Fibroblast of lung (primary cell): ENCODE results near the gene DUSP28. TPM values are rescaled to one million over a fixed set of nuclear protein-coding genes. Genes with fewer than 3 reads are reported as not detected.

Experiments used
- DNase-seq, 2 donors: peaks; one replicate each; pipeline versions ENCODE4 v3.0.0 to v3.0.0-alpha.2; 2010; ENCODE audit warnings: low read depth in 2 of 2
- H2AFZ ChIP-seq: 2 replicates; pipeline ENCODE4 v1.5.1; 2012; ENCODE audit warnings: low read length, control low read depth, inconsistent platforms
- H3K27ac ChIP-seq: 2 replicates; pipeline ENCODE4 v1.5.1; 2011; ENCODE audit warnings: low read length, control low read depth; ENCODE audit not compliant: insufficient read depth
- H3K27me3 ChIP-seq: 2 replicates; pipeline ENCODE4 v1.5.1; 2011; ENCODE audit warnings: mild to moderate bottlenecking, low read length; ENCODE audit not compliant: control insufficient read depth, insufficient read depth
- H3K36me3 ChIP-seq: 2 replicates; pipeline ENCODE4 v1.5.1; 2011; ENCODE audit warnings: low read length; ENCODE audit not compliant: control insufficient read depth, insufficient read depth
- H3K4me1 ChIP-seq: 2 replicates; pipeline ENCODE4 v1.5.1; 2011; ENCODE audit warnings: low read length; ENCODE audit not compliant: control insufficient read depth, insufficient read depth; ENCODE audit errors: extremely low read depth
- H3K4me2 ChIP-seq: 2 replicates; pipeline ENCODE4 v1.5.1; 2011; ENCODE audit warnings: low read length, control low read depth; ENCODE audit not compliant: insufficient read depth; ENCODE audit errors: extremely low read depth
- H3K4me3 ChIP-seq, 4 experiments: fragments of 200-600 bp in 1 of 4; sonication (generic) in 1 of 4; replicated peaks in 1 of 4; 2 replicates each; pipeline ENCODE4 v1.5.1; 2011 to 2016; ENCODE audit warnings: low read length in 4 of 4, low read depth in 3 of 4, mild to moderate bottlenecking in 3 of 4, control low read depth in 2 of 4, inconsistent platforms in 1 of 4, mixed read lengths in 1 of 4; ENCODE audit not compliant: insufficient read depth in 1 of 4; ENCODE audit errors: control extremely low read depth in 1 of 4
- H3K79me2 ChIP-seq: 2 replicates; pipeline ENCODE4 v1.5.1; 2012; ENCODE audit warnings: mild to moderate bottlenecking, low read length, inconsistent platforms; ENCODE audit not compliant: control insufficient read depth, insufficient read depth
- H3K9ac ChIP-seq: 2 replicates; pipeline ENCODE4 v1.5.1; 2011; ENCODE audit warnings: mild to moderate bottlenecking, low read length, control low read depth; ENCODE audit not compliant: insufficient read depth
- H3K9me3 ChIP-seq: 2 replicates; pipeline ENCODE4 v1.5.1; 2012; ENCODE audit warnings: low read depth, low read length; ENCODE audit not compliant: control insufficient read depth, insufficient read depth
- H4K20me1 ChIP-seq: 2 replicates; pipeline ENCODE4 v1.5.1; 2011; ENCODE audit warnings: low read length; ENCODE audit not compliant: control insufficient read depth, insufficient read depth; ENCODE audit errors: extremely low read depth
- EZH2 ChIP-seq: IDR thresholded peaks from 2 replicates; pipeline ENCODE4 v1.5.1; 2012; ENCODE audit warnings: low read length, control low read depth, mild to moderate bottlenecking; ENCODE audit errors: missing control alignments
- polyA plus RNA-seq, 2 donors: library from polyadenylated mRNA; depleted of rRNA in 1 of 2; stranded (reverse) in 1 of 2; unstranded in 1 of 2; fragments of >200 nt; gene quantifications; 2 replicates each; pipeline ENCODE4 v1.2.1, GENCODE V29; 2011 to 2012; ENCODE audit warnings: missing spikeins in 1 of 2
- total RNA-seq: library from RNA; depleted of rRNA; stranded (reverse); fragments of >200 nt; gene quantifications from 2 replicates; pipeline ENCODE4 v1.2.1, GENCODE V29; 2014
- TF ChIP-seq, protein P1 (sequence below), 2 donors: IDR thresholded peaks in 1 of 2; conservative IDR thresholded peaks in 1 of 2; 1 replicate in 1 of 2; 2 replicates in 1 of 2; pipeline ENCODE4 v1.5.1; 2011 to 2012; ENCODE audit warnings: low read length in 2 of 2, control low read depth in 1 of 2, inconsistent platforms in 1 of 2, low read depth in 1 of 2, mild to moderate bottlenecking in 1 of 2

The DUSP28 gene
- total and polyA plus RNA-seq, 2 donors (not counting 1 experiment from before 2014, with no cell fraction given), result 2.5 to 3.9 TPM

DNA sequence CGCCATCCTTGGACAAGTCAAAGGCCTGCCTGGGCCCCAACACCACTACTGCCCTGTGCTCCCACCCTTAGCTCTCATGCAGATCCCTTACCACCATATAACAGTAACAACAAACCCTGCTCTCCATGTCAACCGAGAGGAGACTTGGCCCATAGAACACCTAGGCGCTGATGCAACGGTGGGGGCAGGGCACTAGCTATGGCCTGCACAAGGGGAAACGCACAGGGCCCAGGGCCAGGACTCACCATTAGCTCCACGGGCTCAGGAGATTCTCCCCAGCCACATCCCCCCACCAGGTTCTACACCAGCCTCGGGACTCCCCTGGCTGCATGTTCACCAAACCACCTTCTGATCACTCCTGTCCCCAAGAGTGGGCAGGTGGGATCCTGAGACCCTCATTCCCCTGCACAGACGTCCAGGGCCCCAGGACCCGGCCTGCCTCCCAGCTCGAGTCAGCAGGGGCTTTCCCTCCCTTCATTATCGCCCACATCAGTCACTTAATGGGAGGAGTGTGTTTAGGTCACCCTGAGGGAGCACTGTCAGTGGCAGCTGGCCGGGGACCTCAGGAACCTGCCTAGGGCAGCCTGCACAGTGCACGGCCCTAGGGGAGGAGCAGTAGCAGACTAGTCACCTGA is 31.6 kb upstream of the DUSP28 start:
- no peak for TF ChIP-seq EZH2
- TF ChIP-seq, protein P1, sequence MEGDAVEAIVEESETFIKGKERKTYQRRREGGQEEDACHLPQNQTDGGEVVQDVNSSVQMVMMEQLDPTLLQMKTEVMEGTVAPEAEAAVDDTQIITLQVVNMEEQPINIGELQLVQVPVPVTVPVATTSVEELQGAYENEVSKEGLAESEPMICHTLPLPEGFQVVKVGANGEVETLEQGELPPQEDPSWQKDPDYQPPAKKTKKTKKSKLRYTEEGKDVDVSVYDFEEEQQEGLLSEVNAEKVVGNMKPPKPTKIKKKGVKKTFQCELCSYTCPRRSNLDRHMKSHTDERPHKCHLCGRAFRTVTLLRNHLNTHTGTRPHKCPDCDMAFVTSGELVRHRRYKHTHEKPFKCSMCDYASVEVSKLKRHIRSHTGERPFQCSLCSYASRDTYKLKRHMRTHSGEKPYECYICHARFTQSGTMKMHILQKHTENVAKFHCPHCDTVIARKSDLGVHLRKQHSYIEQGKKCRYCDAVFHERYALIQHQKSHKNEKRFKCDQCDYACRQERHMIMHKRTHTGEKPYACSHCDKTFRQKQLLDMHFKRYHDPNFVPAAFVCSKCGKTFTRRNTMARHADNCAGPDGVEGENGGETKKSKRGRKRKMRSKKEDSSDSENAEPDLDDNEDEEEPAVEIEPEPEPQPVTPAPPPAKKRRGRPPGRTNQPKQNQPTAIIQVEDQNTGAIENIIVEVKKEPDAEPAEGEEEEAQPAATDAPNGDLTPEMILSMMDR (conservative IDR thresholded peaks at IDR 0.05 in 1 of 2, IDR thresholded peaks at IDR 0.05 in 1 of 2; ENCODE audit: low read depth in 1 of 2, low read length in 2 of 2), result no peak
- no peak overlapping the region for H3K27ac ChIP-seq
- H2AFZ ChIP-seq, result no peak overlapping the region
- H3K4me1 ChIP-seq, result no peaks in the 10 kb centered on the region
- H3K4me2 ChIP-seq, result no peak overlapping the region
- H3K27me3 ChIP-seq, result no peaks in the 10 kb centered on the region
- H3K4me3 ChIP-seq, result no peak overlapping the region
- no peak for DNase-seq
- no peaks in the 10 kb centered on the region for H4K20me1 ChIP-seq
- H3K9ac ChIP-seq, result no peak overlapping the region
- H3K79me2 ChIP-seq, result no peaks in the 10 kb centered on the region
- H3K9me3 ChIP-seq, result no peaks in the 10 kb centered on the region
- H3K36me3 ChIP-seq, result no peaks in the 10 kb centered on the region

DNA sequence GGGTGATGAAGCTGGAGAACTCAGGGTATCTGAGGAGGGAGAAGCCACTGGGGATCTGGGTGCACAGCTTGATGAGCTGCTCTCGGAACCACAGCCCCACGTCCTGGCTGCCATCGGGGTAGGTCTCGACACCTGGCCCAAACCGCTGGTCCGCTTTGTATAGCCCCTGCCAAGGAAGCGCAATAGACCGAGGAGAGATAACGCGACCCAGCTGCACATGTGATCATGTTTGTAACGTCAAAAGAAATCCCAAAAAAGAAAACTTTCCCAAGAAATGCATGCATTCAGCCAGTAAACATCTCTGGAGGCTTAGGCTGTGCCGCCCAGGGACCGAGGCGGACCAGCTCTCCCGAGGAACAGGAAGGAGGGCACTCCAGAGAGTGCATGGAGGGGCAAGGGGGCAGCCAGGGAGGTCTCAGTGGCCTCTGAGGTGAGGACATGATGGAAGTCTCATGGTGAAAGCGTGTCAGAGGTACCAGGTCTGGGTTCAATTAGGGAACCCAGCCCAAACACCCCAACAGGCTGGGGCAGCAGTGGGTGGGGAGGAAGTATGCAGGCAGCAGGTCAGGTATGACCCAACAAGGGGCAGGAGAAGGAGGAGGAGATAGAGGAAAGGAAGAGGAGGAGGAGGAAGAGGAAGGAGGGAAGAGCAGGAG is 30.7 kb upstream of the DUSP28 start:
- H3K36me3 ChIP-seq, result no peaks in the 10 kb centered on the region
- H3K4me1 ChIP-seq, result no peaks in the 10 kb centered on the region
- no peak overlapping the region for H3K4me3 ChIP-seq
- H3K9ac ChIP-seq, result no peak overlapping the region
- no peaks in the 10 kb centered on the region for H3K27me3 ChIP-seq
- H3K79me2 ChIP-seq, result no peaks in the 10 kb centered on the region
- H3K27ac ChIP-seq, result no peak overlapping the region
- TF ChIP-seq EZH2, result no peak
- TF ChIP-seq, protein P1 (conservative IDR thresholded peaks at IDR 0.05 in 1 of 2, IDR thresholded peaks at IDR 0.05 in 1 of 2; ENCODE audit: low read depth in 1 of 2, low read length in 2 of 2), result no peak
- H3K4me2 ChIP-seq, result no peak overlapping the region
- no peaks in the 10 kb centered on the region for H4K20me1 ChIP-seq
- DNase-seq, result no peak
- no peak overlapping the region for H2AFZ ChIP-seq
- no peaks in the 10 kb centered on the region for H3K9me3 ChIP-seq

DNA sequence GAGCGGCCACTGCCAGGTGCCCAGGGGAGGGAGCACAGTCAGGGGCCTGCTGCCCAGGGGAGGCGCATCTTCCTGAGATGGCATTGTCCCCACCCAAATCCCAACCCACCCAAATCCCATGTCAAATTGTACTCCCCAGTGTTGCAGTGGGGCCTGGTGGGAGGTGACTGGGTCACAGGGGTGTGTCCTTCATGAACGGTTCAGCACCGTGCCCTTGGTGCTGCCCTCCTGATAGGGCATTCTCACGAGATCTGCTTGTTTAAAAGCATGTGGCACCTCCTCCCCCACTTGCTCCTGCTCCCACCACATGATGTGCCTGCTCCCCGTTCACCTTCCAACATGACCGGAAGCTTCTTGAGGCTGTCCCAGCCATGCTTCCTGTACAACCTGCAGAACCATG is 30.0 kb upstream of the DUSP28 start:
- no peak overlapping the region for H3K4me2 ChIP-seq
- H3K27ac ChIP-seq, result no peak overlapping the region
- H3K36me3 ChIP-seq, result no peaks in the 10 kb centered on the region
- no peaks in the 10 kb centered on the region for H3K9me3 ChIP-seq
- no peak overlapping the region for H2AFZ ChIP-seq
- DNase-seq, result no peak
- no peaks in the 10 kb centered on the region for H3K27me3 ChIP-seq
- no peaks in the 10 kb centered on the region for H3K4me1 ChIP-seq
- TF ChIP-seq EZH2, result no peak
- TF ChIP-seq, protein P1 (conservative IDR thresholded peaks at IDR 0.05 in 1 of 2, IDR thresholded peaks at IDR 0.05 in 1 of 2; ENCODE audit: low read depth in 1 of 2, low read length in 2 of 2), result no peak
- H3K79me2 ChIP-seq, result no peaks in the 10 kb centered on the region
- no peak overlapping the region for H3K9ac ChIP-seq
- H3K4me3 ChIP-seq, result no peak overlapping the region
- H4K20me1 ChIP-seq, result no peaks in the 10 kb centered on the region
